ENCODE results near the gene YWHAH. TPM values are rescaled to one million over a fixed set of nuclear protein-coding genes. Genes with fewer than 3 reads are reported as not detected.

Gene YWHAH
- total RNA-seq, 1 donor from 2014 or later, result 160 TPM

- Histone ChIP-seq H3K4me1 (ENCODE audit: insufficient read depth, low read length) (peaks cover 38% of the 10 kb centered on the region), H3K79me2 (ENCODE audit: insufficient read depth, low read length) (peaks cover 84% of the 10 kb centered on the region), H3K9ac (ENCODE audit: low read length) (no peak overlapping the region), H3K9me3 (ENCODE audit: insufficient read depth, low read depth, low read length) (no peaks in the 10 kb centered on the region), H3K4me2 (ENCODE audit: low read length) (no peak overlapping the region), H3K27me3 (ENCODE audit: insufficient read depth, low read length) (no peaks in the 10 kb centered on the region), H3K36me3 (ENCODE audit: insufficient read depth, low read length) (no peaks in the 10 kb centered on the region), H2AFZ (ENCODE audit: low read depth, low read length) (no peak overlapping the region), H3K27ac (ENCODE audit: low read depth, low read length) (no peak overlapping the region), H4K20me1 (ENCODE audit: insufficient read depth, low read length) (peaks cover 73% of the 10 kb centered on the region), H3K4me3 (ENCODE audit: insufficient read depth, low read depth, low read length) (no peak overlapping the region)
- no peak for TF ChIP-seq CTCF (IDR thresholded peaks at IDR 0.05; ENCODE audit: insufficient read depth, low read depth, low read length)
- TF ChIP-seq EZH2 (IDR thresholded peaks at IDR 0.05; ENCODE audit: insufficient read depth, low read length), result no peak
- H3K4me1 Mint-ChIP-seq (ENCODE audit: low read depth, unreplicated experiment), result peaks cover 26% of the 10 kb centered on the region
- peaks cover 1% of the 10 kb centered on the region for H3K36me3 Mint-ChIP-seq (ENCODE audit: low read depth, unreplicated experiment)
- FAIRE-seq (no peak), DNase-seq (ENCODE audit: low read depth) (no peak)
- H3K4me3 Mint-ChIP-seq (ENCODE audit: unreplicated experiment), result no peak overlapping the region
- no peak overlapping the region for H3K27ac Mint-ChIP-seq (ENCODE audit: unreplicated experiment)
- H3K27me3 Mint-ChIP-seq (ENCODE audit: low read depth, unreplicated experiment), result no peaks in the 10 kb centered on the region
- no peaks in the 10 kb centered on the region for H3K9me3 Mint-ChIP-seq (ENCODE audit: unreplicated experiment)
Measured at GRCh38 chr22:31948002-31948401, 3.7 kb downstream of the YWHAH start.

- Mint-ChIP-seq H3K36me3 (ENCODE audit: low read depth, unreplicated experiment) (peaks cover 1% of the 10 kb centered on the region), H3K4me3 (ENCODE audit: unreplicated experiment) (no peak overlapping the region), H3K27me3 (ENCODE audit: low read depth, unreplicated experiment) (no peaks in the 10 kb centered on the region), H3K27ac (ENCODE audit: unreplicated experiment) (no peak overlapping the region), H3K4me1 (ENCODE audit: low read depth, unreplicated experiment) (peaks cover 38% of the 10 kb centered on the region), H3K9me3 (ENCODE audit: unreplicated experiment) (no peaks in the 10 kb centered on the region)
- Histone ChIP-seq H4K20me1 (ENCODE audit: insufficient read depth, low read length) (peaks cover 94% of the 10 kb centered on the region), H3K4me2 (ENCODE audit: low read length) (no peak overlapping the region), H3K4me1 (ENCODE audit: insufficient read depth, low read length) (peaks cover 40% of the 10 kb centered on the region), H3K4me3 (ENCODE audit: insufficient read depth, low read depth, low read length) (no peak overlapping the region), H3K9me3 (ENCODE audit: insufficient read depth, low read depth, low read length) (no peaks in the 10 kb centered on the region), H3K36me3 (ENCODE audit: insufficient read depth, low read length) (peaks cover 6% of the 10 kb centered on the region), H2AFZ (ENCODE audit: low read depth, low read length) (no peak overlapping the region), H3K27me3 (ENCODE audit: insufficient read depth, low read length) (no peaks in the 10 kb centered on the region), H3K27ac (ENCODE audit: low read depth, low read length) (no peak overlapping the region), H3K79me2 (ENCODE audit: insufficient read depth, low read length) (peaks cover 98% of the 10 kb centered on the region), H3K9ac (ENCODE audit: low read length) (no peak overlapping the region)
- no peak for DNase-seq (ENCODE audit: low read depth)
- no peak for FAIRE-seq
- TF ChIP-seq EZH2 (IDR thresholded peaks at IDR 0.05; ENCODE audit: insufficient read depth, low read length) (no peak), CTCF (IDR thresholded peaks at IDR 0.05; ENCODE audit: insufficient read depth, low read depth, low read length) (no peak)
Measured at GRCh38 chr22:31950226-31950625, 5.9 kb downstream of the YWHAH start.

- Histone ChIP-seq H3K4me3 (ENCODE audit: insufficient read depth, low read depth, low read length) (no peak overlapping the region), H4K20me1 (ENCODE audit: insufficient read depth, low read length) (peaks cover 94% of the 10 kb centered on the region), H2AFZ (ENCODE audit: low read depth, low read length) (no peak overlapping the region), H3K79me2 (ENCODE audit: insufficient read depth, low read length) (peaks cover 98% of the 10 kb centered on the region), H3K27me3 (ENCODE audit: insufficient read depth, low read length) (no peaks in the 10 kb centered on the region), H3K27ac (ENCODE audit: low read depth, low read length) (peak overlapping the region; percentile 73), H3K9me3 (ENCODE audit: insufficient read depth, low read depth, low read length) (no peaks in the 10 kb centered on the region), H3K9ac (ENCODE audit: low read length) (peak overlapping the region; percentile 52), H3K4me2 (ENCODE audit: low read length) (peak overlapping the region; percentile 52), H3K36me3 (ENCODE audit: insufficient read depth, low read length) (peaks cover 12% of the 10 kb centered on the region), H3K4me1 (ENCODE audit: insufficient read depth, low read length) (peaks cover 30% of the 10 kb centered on the region)
- TF ChIP-seq EZH2 (IDR thresholded peaks at IDR 0.05; ENCODE audit: insufficient read depth, low read length), result no peak
- TF ChIP-seq CTCF (IDR thresholded peaks at IDR 0.05; ENCODE audit: insufficient read depth, low read depth, low read length), result no peak
- H3K27ac Mint-ChIP-seq (ENCODE audit: unreplicated experiment), result peak overlapping the region; percentile 54
- no peak for DNase-seq (ENCODE audit: low read depth)
- peaks cover 5% of the 10 kb centered on the region for H3K36me3 Mint-ChIP-seq (ENCODE audit: low read depth, unreplicated experiment)
- H3K4me1 Mint-ChIP-seq (ENCODE audit: low read depth, unreplicated experiment), result peaks cover 38% of the 10 kb centered on the region
- H3K9me3 Mint-ChIP-seq (ENCODE audit: unreplicated experiment), result no peaks in the 10 kb centered on the region
- H3K4me3 Mint-ChIP-seq (ENCODE audit: unreplicated experiment), result no peak overlapping the region
- H3K27me3 Mint-ChIP-seq (ENCODE audit: low read depth, unreplicated experiment), result no peaks in the 10 kb centered on the region
- FAIRE-seq, result no peak
Measured at GRCh38 chr22:31951194-31952093, 7.1 kb downstream of the YWHAH start.

Measured in astrocyte (in vitro differentiated cells and primary cell).